Measurements from ENCODE around the gene SCAMP4. TPM values are rescaled to one million over a fixed set of nuclear protein-coding genes. Genes with fewer than 3 reads are reported as not detected.

The SCAMP4 gene
- total RNA-seq, 1 experiment from 2014 or later = 71.1 TPM

DNA sequence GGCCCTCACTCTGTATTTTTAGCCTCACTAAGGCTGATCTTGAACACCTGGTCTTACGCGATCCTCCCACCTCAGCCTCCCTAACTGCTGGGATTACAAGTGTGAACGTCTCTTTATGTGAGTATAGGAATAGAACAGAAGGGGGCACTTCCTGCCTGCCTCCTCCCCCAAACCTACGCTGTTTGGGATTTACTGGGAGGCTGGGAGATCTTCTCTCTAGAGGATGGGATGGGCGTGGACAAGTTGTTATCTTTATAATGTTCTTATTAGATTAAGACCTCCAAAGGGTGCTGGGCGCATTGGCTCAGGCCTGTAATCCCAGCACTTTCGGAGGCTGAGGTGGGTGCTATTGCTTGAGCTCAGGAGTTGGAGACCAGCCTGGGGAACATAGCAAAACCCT is 32.9 kb downstream of the SCAMP4 start:
- no peak for DNase-seq (ENCODE audit: low spot score)

DNA sequence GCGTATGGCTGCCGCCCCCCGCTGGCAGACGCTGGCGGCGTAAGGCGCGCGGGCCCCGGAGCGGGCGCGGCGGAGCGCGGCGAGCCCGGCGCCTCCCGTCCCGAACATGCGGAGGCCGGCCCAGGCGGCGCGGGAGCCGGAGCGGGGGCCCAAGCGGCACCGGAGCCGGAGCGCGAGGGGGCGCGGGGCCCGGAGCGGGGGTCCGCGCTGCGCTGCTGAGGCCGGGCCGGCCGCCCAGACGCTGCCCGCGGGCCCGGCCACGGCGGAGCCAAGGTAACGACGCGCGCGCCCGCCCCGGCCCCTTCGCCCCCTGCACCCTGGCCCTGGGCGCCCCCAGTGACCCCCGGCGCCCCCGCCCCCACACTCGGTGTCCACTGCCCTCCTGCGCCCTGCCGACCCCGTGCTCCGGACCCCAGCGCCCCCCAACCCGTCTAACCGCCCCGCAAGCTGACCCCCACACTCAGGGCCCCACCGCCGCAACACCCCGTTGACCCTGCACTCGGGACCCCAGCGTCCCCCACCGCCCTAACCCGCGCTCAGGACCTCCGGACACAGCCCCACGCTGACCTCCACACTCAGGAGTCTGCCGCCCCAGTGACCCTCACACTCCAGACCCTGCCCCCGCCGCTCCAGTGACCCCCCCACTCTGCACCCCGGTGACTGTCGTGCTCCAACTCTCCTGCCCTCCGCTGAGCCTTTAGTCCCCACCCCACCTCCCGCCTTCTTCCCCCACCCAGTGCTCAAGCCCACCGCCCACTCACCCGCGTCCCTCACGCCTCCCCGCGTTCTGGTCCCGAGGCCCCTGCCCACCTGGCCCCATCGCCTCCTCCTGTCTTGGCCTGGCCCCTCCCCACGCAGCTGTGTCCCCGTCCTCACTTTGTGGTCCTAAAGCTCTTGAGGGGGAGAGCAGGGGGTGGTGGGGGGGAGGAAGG is 36.2 kb downstream of the SCAMP4 start, which contains the start of gene CSNK1G2:
TSS of gene CSNK1G2 (plus strand) at position 27 of the 932 bp plus-strand sequence. CDS start 28,601 bp downstream, outside the sequence.
- DNase-seq (ENCODE audit: low spot score) = no peak

DNA sequence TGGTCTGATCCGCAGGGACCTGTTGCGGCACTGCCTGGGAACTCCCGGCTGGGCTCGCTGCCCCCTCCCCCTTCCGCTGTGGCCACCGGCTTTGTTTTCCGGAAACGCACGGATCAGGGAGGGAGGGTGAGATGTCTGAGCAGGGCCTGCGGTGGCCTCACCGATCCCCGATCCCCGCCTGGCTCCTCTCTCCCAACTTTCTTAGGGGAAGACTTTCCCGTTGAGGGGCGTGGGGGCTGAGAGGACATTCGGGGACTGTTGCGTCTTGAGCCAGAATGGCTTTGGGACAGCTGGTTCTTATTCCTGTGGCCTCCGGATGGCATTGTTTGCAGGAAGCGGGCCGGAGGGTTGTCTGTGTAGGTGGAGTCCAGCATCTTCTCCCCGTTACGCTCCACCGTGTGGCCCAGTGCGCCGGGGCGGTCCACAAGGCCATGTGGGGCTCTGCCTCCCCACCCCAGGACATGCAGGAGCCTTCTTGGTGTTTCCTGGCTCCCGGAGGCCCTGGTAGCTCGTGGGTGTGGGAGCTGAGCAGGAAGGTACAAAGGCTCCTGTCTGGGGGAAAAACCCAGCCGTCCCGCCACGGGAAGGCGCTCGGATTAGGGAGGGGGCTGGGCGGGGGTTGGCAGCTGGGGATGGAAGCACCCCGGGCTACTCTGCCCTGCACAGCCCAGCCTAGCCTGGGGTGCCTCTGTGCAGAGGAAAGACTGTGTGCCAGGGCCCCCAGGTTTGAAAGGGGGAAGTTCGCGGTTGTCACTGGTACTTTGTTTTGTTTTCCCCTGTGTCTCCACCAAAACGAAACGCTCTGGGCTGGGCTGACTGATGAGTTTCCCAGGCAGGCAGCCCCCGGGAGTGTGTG is 37.1 kb downstream of the SCAMP4 start:
- peak; percentile 66 for DNase-seq (ENCODE audit: low spot score)

GRCh38 chr19:1942934-1943555 is 37.8 kb downstream of the SCAMP4 start:
- DNase-seq (ENCODE audit: low spot score) = no peak

DNA sequence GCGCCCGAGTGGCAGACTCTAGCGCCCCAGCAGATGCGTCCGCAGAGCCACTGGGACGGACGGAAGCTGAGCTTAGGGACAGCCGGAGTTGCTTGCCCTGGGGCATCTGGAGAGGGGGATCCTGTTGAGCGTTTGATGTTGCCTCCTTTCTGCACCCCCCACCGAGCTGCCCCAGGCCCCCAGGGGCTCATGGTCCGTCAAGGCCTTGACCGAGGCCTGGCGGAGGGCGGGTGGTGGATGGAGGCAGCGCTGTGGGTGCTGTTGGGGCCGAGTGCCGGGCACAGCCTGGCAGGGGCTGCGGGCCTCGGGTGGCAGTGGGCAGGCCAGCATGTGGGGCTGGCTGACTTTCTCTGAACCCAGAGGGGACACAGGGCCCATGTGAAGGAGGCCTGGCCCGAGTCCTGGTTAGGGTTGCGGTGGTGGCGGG is 38.5 kb downstream of the SCAMP4 start:
- DNase-seq (ENCODE audit: low spot score) = no peak

- no peak for DNase-seq (ENCODE audit: low spot score)
These were observed 39.1 kb downstream of the SCAMP4 start for GRCh38 chr19:1944088-1944915.

GRCh38 chr19:1944916-1945561 is 39.8 kb downstream of the SCAMP4 start:
- no peak for DNase-seq (ENCODE audit: low spot score)

DNA sequence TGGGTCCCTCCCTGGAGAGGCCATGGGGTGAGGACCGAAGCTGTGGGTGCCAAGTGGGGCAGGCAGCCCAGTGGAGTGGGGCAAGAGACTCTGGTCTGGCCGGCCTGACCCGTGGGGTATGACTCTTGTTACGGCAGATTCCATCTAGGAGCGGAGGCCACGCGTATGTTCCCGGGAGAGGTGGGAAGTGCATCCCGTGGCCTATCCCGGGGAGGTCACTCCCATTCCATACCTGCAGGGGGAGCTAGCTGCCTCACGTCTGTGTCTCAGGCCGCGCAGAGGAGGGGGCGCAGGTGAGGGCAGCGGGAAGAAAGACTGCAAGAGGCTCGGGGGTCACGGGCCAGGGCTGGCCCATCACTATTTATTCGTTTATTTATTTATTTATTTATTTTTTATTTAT is 40.7 kb downstream of the SCAMP4 start:
- DNase-seq (ENCODE audit: low spot score) = peak; percentile 38

- peak; percentile 80 for DNase-seq (ENCODE audit: low spot score)
These were observed 42.5 kb downstream of the SCAMP4 start for GRCh38 chr19:1947651-1948209.

- DNase-seq (ENCODE audit: low spot score) = no peak
These were observed 44.3 kb downstream of the SCAMP4 start for GRCh38 chr19:1949304-1950101.

DNA sequence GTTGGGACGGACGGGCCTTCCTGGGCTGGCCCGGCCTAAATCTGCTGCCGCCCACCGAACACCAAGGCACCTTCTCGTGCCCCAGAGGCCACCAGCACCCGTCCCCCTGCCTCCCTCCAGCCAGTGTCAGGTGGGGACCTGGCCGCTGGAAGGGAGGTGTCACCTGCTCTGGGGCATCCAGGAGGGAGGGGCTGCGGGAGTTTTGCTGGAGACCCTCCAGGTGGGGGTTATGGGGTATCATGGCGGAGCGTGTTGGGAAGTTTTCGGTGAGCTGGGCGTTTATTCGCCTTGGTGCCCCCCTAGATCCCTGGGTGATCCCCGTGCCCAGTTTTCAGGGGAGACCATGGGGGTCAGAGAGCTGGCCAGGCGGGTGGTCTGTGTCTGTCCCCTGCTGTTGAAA is 45.4 kb downstream of the SCAMP4 start:
- DNase-seq (ENCODE audit: low spot score) = no peak

DNA sequence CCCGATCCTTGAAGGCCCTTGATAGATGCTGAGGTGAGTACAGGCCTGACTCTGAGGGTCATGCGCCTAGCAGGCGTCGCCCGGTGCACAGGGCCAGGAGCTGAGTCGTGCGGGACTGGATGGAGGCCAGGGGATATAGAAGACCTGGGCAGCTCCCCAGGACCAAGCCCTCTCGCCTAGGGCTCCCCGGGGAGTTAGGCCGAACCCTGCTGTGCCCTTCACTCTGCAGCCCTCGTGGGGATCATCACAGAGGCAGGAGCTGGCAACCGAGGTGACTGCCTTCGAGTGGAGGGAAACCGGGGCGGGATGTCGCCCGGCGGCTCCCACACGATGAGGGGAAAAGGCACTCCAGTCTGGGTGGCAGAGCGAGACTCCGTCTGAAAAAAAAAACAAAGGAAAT is 47.4 kb downstream of the SCAMP4 start:
- DNase-seq (ENCODE audit: low spot score) = no peak

GRCh38 chr19:1953037-1953436 is 47.8 kb downstream of the SCAMP4 start:
- no peak for DNase-seq (ENCODE audit: low spot score)

- DNase-seq (ENCODE audit: low spot score) = no peak
These were observed 48.4 kb downstream of the SCAMP4 start for GRCh38 chr19:1953441-1954094.

GRCh38 chr19:1954532-1954933 is 49.3 kb downstream of the SCAMP4 start:
- DNase-seq (ENCODE audit: low spot score) = no peak

DNA sequence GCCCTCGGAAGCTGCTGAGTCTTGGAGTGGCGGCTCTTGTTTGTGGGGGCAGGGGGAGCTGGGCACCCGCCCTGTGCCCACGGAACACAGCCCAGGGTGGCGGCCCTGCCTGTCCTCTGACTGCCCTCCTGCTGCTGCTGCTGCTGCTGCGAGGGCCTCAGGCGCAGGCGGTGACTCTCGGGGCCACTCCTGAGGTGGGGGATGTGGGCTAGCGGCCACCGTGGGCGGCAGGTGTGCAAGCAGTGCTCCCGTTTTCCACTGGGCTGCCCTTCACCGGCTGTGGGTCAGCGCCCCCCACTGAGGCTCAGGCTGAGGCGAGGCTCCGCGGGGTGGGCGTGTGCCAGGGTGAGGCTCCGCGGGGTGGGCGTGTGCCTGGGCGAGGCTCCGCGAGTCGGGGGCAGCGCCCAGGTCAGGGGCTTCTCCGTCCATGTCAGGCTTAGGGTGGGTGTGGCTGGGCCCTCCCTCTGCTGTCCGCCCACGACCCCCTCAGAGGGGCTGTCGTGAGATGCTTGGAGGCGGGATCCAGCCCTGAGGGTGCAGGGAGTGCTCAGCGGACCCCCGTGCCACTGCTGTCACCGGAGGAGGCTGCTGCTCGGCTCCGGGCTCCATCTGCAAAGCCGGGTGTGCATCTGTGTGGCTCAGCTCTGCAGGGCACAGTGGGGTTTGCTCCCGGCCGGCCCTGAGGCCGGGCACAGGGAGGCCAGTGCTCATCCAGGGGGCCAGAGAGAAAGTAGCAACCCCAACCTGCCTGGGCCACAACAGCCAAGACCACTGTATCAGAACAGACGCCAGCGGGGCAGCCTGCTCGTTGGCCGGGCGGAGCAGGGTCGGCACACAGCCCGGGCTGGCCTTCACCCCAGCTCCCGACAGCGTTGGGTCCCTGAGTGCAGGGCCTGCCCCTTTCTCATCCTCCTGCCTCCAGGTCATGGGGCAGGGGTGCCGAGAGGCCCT is 50.2 kb downstream of the SCAMP4 start:
- no peak for DNase-seq (ENCODE audit: low spot score)

DNA sequence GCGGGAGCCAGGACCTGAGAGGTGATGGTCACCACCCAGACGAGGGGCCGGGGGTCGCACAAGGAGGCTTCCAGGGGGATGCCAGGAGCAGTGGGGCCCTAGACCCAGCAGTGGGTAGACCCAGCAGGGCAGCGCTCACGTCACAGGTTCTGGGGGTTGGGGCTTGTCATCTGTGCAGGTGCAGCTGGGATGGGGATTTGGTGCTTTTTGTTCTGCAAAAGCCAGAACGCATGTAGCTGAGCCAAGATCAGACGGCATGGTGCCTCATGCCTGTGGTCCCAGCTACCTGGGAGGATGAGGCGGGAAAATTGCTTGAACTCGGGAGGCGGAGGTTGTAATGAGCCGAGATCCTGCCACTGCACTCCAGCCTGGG is 50.9 kb downstream of the SCAMP4 start:
- DNase-seq (ENCODE audit: low spot score) = no peak

All from A172 (cell line).